NCI-H1417 (cell line): ENCODE data around the gene IKZF2.
A peak's percentile ranks its signal among the peaks of the same experiment; 100 is the strongest.

Experiments used
- DNase-seq, 3 experiments: peaks; one replicate each; lab custom pipeline; 2025; lab: John Stamatoyannopoulos, UW

Gene IKZF2

GRCh38 chr2:213101692-213102460, 49.5 kb downstream of the IKZF2 start:
- peak in 1 of 3 experiments; percentile 7 for DNase-seq

GRCh38 chr2:213101109-213101508, 50.3 kb downstream of the IKZF2 start:
- no peak for DNase-seq

GRCh38 chr2:213098612-213099011, 52.8 kb downstream of the IKZF2 start:
- DNase-seq: no peak

GRCh38 chr2:213091765-213092164, 59.6 kb downstream of the IKZF2 start:
- DNase-seq: no peak

GRCh38 chr2:213090772-213091171, 60.6 kb downstream of the IKZF2 start:
- no peak for DNase-seq

- no peak for DNase-seq
Measured at GRCh38 chr2:213089438-213089837, 62.0 kb downstream of the IKZF2 start.

GRCh38 chr2:213087040-213087439, 64.4 kb downstream of the IKZF2 start:
- no peak for DNase-seq

- no peak for DNase-seq
Measured at GRCh38 chr2:213086571-213086970, 64.8 kb downstream of the IKZF2 start.

- no peak for DNase-seq
Measured at GRCh38 chr2:213086050-213086449, 65.4 kb downstream of the IKZF2 start.

- DNase-seq: no peak
Measured at GRCh38 chr2:213085538-213085937, 65.9 kb downstream of the IKZF2 start.

GRCh38 chr2:213084261-213084660, 67.2 kb downstream of the IKZF2 start:
- no peak for DNase-seq

GRCh38 chr2:213080969-213081617, 70.3 kb downstream of the IKZF2 start:
- no peak for DNase-seq

- DNase-seq: peak in 1 of 3 experiments; percentile 48
Measured at GRCh38 chr2:213079756-213080155, 71.7 kb downstream of the IKZF2 start.

- DNase-seq: no peak
Measured at GRCh38 chr2:213078686-213079085, 72.7 kb downstream of the IKZF2 start.

GRCh38 chr2:213069531-213069930, 81.9 kb downstream of the IKZF2 start:
- DNase-seq: no peak

- no peak for DNase-seq
Measured at GRCh38 chr2:213068676-213069359, 82.6 kb downstream of the IKZF2 start.

- DNase-seq: no peak
Measured at GRCh38 chr2:213067888-213068287, 83.5 kb downstream of the IKZF2 start.

GRCh38 chr2:213066443-213066743, 85.0 kb downstream of the IKZF2 start:
- DNase-seq: no peak

- DNase-seq: peak in 1 of 3 experiments; percentile 41
Measured at GRCh38 chr2:213065583-213066442, 85.6 kb downstream of the IKZF2 start.

GRCh38 chr2:213064099-213064498, 87.3 kb downstream of the IKZF2 start:
- DNase-seq: no peak

- DNase-seq: no peak
Measured at GRCh38 chr2:213057977-213058376, 93.4 kb downstream of the IKZF2 start.

- DNase-seq: no peak
Measured at GRCh38 chr2:213046431-213046830, 105.0 kb downstream of the IKZF2 start.
